HepG2 (cell line): ENCODE results near the gene CRLF1. TPM values are rescaled to one million over a fixed set of nuclear protein-coding genes. Genes with fewer than 3 reads are reported as not detected.

Source experiments
- FOSL2 ChIP-seq: sonication (generic); formaldehyde crosslinking; IDR thresholded peaks from 2 replicates; pipeline ENCODE4 v1.4.0; 2020; ENCODE audit warnings: missing genetic modification reagents
- GZF1 ChIP-seq: sonication (generic); formaldehyde crosslinking; IDR thresholded peaks from 2 replicates; pipeline ENCODE4 v1.5.1; 2020; ENCODE audit warnings: mild to moderate bottlenecking, missing genetic modification reagents
- KDM5B ChIP-seq: sonication (generic); formaldehyde crosslinking; IDR thresholded peaks from 2 replicates; pipeline ENCODE4 v1.4.0; 2020; ENCODE audit warnings: missing genetic modification reagents, mild to moderate bottlenecking, borderline replicate concordance
- MED8 ChIP-seq: sonication (generic); formaldehyde crosslinking; IDR thresholded peaks from 2 replicates; pipeline ENCODE4 v1.8.1; 2023; ENCODE audit warnings: mild to moderate bottlenecking, missing genetic modification reagents; ENCODE audit not compliant: insufficient replicate concordance
- ZEB1 ChIP-seq: IDR thresholded peaks from 2 replicates; pipeline ENCODE4 v1.6.1; 2012; ENCODE audit warnings: mild to moderate bottlenecking, low read depth, inconsistent platforms; ENCODE audit not compliant: insufficient replicate concordance
- ZNF101 ChIP-seq: sonication (generic); formaldehyde crosslinking; IDR thresholded peaks from 2 replicates; pipeline ENCODE4 v1.4.0; 2020; ENCODE audit warnings: mild to moderate bottlenecking, low read depth, missing genetic modification reagents, borderline replicate concordance
- ZNF350 ChIP-seq: sonication (generic); formaldehyde crosslinking; IDR thresholded peaks from 2 replicates; pipeline ENCODE4 v1.4.0; 2020; ENCODE audit warnings: mild to moderate bottlenecking, low read depth, missing genetic modification reagents, borderline replicate concordance
- ZNF570 ChIP-seq: sonication (generic); formaldehyde crosslinking; IDR thresholded peaks from 2 replicates; pipeline ENCODE4 v1.4.0; 2020; ENCODE audit warnings: mild to moderate bottlenecking, missing genetic modification reagents, borderline replicate concordance
- ZNF572 ChIP-seq: sonication (generic); formaldehyde crosslinking; IDR thresholded peaks from 2 replicates; pipeline ENCODE4 v1.5.1; 2020; ENCODE audit warnings: mild to moderate bottlenecking, missing genetic modification reagents
- ZNF589 ChIP-seq: sonication (generic); formaldehyde crosslinking; conservative IDR thresholded peaks from 2 replicates; pipeline ENCODE4 v1.8.0; 2022; ENCODE audit warnings: mild to moderate bottlenecking, moderate library complexity, missing genetic modification reagents
- ZNF776 ChIP-seq: sonication (generic); formaldehyde crosslinking; IDR thresholded peaks from 2 replicates; pipeline ENCODE4 v1.4.0; 2020; ENCODE audit warnings: mild to moderate bottlenecking, missing genetic modification reagents
- ZZZ3 ChIP-seq: sonication (generic); formaldehyde crosslinking; IDR thresholded peaks from 2 replicates; pipeline ENCODE4 v1.4.0; 2020; ENCODE audit warnings: missing genetic modification reagents, mild to moderate bottlenecking, borderline replicate concordance
- polyA plus RNA-seq, 8 experiments: library from polyadenylated mRNA; depleted of rRNA in 3 of 8; stranded (reverse) in 7 of 8; unstranded in 1 of 8; fragments of >200 nt; fragmentation: Illumina TruSeq in 4 of 8; extraction: Trizol in 4 of 8; gene quantifications; 2 replicates each; pipeline versions ENCODE4 v1.2.1 to v1.2.3, GENCODE V29; 2011 to 2016; ENCODE audit warnings: low read depth in 4 of 8, missing spikeins in 1 of 8, mixed read lengths in 1 of 8; ENCODE audit not compliant: insufficient read depth in 1 of 8
- total RNA-seq, 5 experiments: library from RNA; depleted of rRNA; stranded (reverse); fragments of >200 nt; fragmentation: Illumina TruSeq; extraction: Trizol; gene quantifications; 2 replicates each; pipeline ENCODE4 v1.2.3, GENCODE V29; 2016; ENCODE audit warnings: low read depth in 1 of 5
- TF ChIP-seq, protein P1 (sequence below): sonication (generic); formaldehyde crosslinking; IDR thresholded peaks from 2 replicates; pipeline ENCODE4 v1.5.0; 2020; ENCODE audit warnings: missing genetic modification reagents, mild to moderate bottlenecking, borderline replicate concordance
- TF ChIP-seq, protein P2 (sequence below): IDR thresholded peaks from 2 replicates; pipeline ENCODE4 v1.6.1; 2016; ENCODE audit warnings: mild to moderate bottlenecking
- TF ChIP-seq, protein P3 (sequence below): sonication (generic); formaldehyde crosslinking; IDR thresholded peaks from 2 replicates; pipeline ENCODE4 v1.5.1; 2020; ENCODE audit warnings: mild to moderate bottlenecking, missing genetic modification reagents, moderate library complexity
- TF ChIP-seq, protein P4 (sequence below): IDR thresholded peaks from 2 replicates; pipeline ENCODE4 v1.4.0; 2020; ENCODE audit warnings: mild to moderate bottlenecking, missing genetic modification reagents
- TF ChIP-seq, protein P5 (sequence below): sonication (generic); formaldehyde crosslinking; IDR thresholded peaks from 2 replicates; pipeline ENCODE4 v1.4.0; 2020; ENCODE audit warnings: missing genetic modification reagents
- TF ChIP-seq, protein P6 (sequence below): sonication (generic); formaldehyde crosslinking; conservative IDR thresholded peaks from 2 replicates; pipeline ENCODE4 v1.4.0; 2020; ENCODE audit warnings: missing genetic modification reagents

Gene CRLF1
- total and polyA plus RNA-seq, 2 of the 13 experiments (the other 11 are each of a cell fraction or from before 2014, with no cell fraction given), result 217 to 296 TPM

DNA sequence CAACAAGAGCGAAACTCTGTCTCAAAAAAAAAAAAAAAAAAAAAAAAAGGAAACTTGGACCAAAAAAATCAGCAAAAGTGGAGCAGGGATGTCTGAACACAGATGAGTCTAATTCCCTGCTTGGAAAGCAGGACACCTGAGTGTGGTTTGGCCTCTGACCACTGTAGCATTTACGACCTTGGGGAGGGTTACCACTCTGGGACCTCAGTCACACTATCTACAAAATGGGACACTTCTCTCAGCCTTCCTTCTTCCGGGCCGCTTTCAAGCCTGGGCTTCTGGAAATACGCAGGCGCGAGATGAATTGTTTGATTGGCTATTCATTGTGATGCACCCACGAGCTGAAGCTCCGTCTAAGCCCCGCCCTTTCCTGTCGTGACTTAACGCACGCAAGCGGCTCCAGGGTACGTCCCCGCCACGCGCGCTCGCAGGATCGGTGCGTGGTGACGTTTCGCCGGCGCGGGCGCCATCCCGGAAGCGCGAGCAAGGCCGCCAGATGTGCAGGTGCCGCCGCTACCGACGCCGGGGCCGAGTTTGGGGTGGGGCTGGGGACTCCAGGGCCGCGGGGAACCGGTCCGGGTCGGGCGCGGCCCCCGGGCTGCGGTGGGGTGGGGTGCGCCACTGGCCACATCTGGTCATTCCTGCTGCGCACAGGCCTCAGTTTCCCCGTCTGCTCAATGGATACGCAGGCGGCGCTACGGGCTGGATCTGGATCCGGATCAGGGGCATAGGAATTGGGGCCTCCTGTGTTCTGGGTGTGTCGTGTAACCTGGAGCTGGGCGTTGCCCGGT is 49.0 kb downstream of the CRLF1 start, which contains the start of gene KXD1 (continued):
- TF ChIP-seq, protein P1, sequence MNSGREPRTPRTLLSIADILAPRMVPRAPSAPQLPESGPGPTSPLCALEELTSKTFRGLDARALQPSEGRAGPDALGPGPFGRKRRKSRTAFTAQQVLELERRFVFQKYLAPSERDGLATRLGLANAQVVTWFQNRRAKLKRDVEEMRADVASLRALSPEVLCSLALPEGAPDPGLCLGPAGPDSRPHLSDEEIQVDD (CRISPR knock-in tag), result no peak
- TF ChIP-seq, protein P2, sequence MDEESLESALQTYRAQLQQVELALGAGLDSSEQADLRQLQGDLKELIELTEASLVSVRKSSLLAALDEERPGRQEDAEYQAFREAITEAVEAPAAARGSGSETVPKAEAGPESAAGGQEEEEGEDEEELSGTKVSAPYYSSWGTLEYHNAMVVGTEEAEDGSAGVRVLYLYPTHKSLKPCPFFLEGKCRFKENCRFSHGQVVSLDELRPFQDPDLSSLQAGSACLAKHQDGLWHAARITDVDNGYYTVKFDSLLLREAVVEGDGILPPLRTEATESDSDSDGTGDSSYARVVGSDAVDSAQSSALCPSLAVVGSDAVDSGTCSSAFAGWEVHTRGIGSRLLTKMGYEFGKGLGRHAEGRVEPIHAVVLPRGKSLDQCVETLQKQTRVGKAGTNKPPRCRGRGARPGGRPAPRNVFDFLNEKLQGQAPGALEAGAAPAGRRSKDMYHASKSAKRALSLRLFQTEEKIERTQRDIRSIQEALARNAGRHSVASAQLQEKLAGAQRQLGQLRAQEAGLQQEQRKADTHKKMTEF, result peak; percentile 68; the same call in 1 of the 2 replicates
- TF ChIP-seq ZNF101 (CRISPR knock-in tag) (no peak), MED8 (CRISPR knock-in tag) (no peak), ZNF570 (CRISPR knock-in tag) (no peak), KDM5B (CRISPR knock-in tag) (peak; percentile 70; the same call in 1 of the 2 replicates), ZNF776 (CRISPR knock-in tag) (peak; percentile 29; the same call in 1 of the 2 replicates), GZF1 (CRISPR knock-in tag) (no peak), ZEB1 (no peak), ZZZ3 (no peak), FOSL2 (CRISPR knock-in tag) (0 out of 2 replicates have a peak, but pooled peaks have one; percentile 8), ZNF572 (CRISPR knock-in tag) (peak; percentile 57; the same call in 1 of the 2 replicates), ZNF350 (CRISPR knock-in tag) (peak; percentile 33; the same call in 1 of the 2 replicates), ZNF589 (CRISPR knock-in tag) (0 out of 2 replicates have a peak, but pooled peaks have one; percentile 44)
- TF ChIP-seq, protein P3, sequence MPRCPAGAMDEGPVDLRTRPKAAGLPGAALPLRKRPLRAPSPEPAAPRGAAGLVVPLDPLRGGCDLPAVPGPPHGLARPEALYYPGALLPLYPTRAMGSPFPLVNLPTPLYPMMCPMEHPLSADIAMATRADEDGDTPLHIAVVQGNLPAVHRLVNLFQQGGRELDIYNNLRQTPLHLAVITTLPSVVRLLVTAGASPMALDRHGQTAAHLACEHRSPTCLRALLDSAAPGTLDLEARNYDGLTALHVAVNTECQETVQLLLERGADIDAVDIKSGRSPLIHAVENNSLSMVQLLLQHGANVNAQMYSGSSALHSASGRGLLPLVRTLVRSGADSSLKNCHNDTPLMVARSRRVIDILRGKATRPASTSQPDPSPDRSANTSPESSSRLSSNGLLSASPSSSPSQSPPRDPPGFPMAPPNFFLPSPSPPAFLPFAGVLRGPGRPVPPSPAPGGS (CRISPR knock-in tag), result peak; percentile 58
- TF ChIP-seq, protein P4, sequence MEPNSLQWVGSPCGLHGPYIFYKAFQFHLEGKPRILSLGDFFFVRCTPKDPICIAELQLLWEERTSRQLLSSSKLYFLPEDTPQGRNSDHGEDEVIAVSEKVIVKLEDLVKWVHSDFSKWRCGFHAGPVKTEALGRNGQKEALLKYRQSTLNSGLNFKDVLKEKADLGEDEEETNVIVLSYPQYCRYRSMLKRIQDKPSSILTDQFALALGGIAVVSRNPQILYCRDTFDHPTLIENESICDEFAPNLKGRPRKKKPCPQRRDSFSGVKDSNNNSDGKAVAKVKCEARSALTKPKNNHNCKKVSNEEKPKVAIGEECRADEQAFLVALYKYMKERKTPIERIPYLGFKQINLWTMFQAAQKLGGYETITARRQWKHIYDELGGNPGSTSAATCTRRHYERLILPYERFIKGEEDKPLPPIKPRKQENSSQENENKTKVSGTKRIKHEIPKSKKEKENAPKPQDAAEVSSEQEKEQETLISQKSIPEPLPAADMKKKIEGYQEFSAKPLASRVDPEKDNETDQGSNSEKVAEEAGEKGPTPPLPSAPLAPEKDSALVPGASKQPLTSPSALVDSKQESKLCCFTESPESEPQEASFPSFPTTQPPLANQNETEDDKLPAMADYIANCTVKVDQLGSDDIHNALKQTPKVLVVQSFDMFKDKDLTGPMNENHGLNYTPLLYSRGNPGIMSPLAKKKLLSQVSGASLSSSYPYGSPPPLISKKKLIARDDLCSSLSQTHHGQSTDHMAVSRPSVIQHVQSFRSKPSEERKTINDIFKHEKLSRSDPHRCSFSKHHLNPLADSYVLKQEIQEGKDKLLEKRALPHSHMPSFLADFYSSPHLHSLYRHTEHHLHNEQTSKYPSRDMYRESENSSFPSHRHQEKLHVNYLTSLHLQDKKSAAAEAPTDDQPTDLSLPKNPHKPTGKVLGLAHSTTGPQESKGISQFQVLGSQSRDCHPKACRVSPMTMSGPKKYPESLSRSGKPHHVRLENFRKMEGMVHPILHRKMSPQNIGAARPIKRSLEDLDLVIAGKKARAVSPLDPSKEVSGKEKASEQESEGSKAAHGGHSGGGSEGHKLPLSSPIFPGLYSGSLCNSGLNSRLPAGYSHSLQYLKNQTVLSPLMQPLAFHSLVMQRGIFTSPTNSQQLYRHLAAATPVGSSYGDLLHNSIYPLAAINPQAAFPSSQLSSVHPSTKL (CRISPR knock-in tag), result peak; percentile 55
- TF ChIP-seq, protein P5, sequence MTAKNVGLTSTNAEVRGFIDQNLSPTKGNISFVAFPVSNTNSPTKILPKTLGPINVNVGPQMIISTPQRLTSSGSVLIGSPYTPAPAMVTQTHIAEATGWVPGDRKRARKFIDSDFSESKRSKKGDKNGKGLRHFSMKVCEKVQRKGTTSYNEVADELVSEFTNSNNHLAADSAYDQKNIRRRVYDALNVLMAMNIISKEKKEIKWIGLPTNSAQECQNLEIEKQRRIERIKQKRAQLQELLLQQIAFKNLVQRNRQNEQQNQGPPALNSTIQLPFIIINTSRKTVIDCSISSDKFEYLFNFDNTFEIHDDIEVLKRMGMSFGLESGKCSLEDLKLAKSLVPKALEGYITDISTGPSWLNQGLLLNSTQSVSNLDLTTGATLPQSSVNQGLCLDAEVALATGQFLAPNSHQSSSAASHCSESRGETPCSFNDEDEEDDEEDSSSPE (CRISPR knock-in tag), result peak; percentile 83
- TF ChIP-seq, protein P6, sequence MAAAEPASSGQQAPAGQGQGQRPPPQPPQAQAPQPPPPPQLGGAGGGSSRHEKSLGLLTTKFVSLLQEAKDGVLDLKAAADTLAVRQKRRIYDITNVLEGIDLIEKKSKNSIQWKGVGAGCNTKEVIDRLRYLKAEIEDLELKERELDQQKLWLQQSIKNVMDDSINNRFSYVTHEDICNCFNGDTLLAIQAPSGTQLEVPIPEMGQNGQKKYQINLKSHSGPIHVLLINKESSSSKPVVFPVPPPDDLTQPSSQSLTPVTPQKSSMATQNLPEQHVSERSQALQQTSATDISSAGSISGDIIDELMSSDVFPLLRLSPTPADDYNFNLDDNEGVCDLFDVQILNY, result peak; percentile 52; the same call in 1 of the 2 replicates
